ENCODE results near the gene ANXA3.

GRCh38 chr4:78552389-78553042 lies 946 bp downstream of the ANXA3 start:
- TF ChIP-seq CTCF (IDR thresholded peaks at IDR 0.05) (no peak), POLR2A (IDR thresholded peaks at IDR 0.05) (no peak), EP300 (IDR thresholded peaks at IDR 0.05) (no peak)

All from tibial nerve (tissue), 4 donors.